ENCODE results near the gene DDX10.

DNA sequence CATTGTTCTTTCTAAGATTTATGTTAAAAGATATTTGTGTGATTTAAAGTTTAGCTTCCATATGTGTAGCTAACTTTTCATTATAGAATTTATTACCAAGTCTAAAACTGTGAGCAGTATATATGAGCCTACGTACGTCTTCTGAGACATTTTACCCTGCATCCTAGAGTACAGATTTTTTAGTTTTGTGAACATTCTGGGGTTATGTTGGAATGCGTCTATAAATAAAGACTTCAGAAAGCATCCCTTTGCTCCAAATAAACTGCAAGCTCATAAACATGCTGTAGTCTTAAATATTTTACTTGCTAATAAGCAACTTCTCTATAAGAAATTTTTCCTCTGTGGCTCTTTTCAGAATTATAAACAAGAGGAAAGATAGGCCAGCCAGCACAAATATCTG lies 236.5 kb downstream of the DDX10 start:
- no peak for TF ChIP-seq CTCF (IDR thresholded peaks at IDR 0.05)
- no peak for TF ChIP-seq ZFX (IDR thresholded peaks at IDR 0.05; ENCODE audit: borderline replicate concordance)
